HepG2 (cell line): Measurements from ENCODE around the gene LIN28B. TPM values are rescaled to one million over a fixed set of nuclear protein-coding genes. Genes with fewer than 3 reads are reported as not detected.

ENCODE experiments used
- ATF2 ChIP-seq: sonication (generic); formaldehyde crosslinking; IDR thresholded peaks from 2 replicates; pipeline ENCODE4 v1.4.0; 2020; ENCODE audit warnings: missing genetic modification reagents
- BATF2 ChIP-seq: sonication (generic); formaldehyde crosslinking; IDR thresholded peaks from 2 replicates; pipeline ENCODE4 v1.8.0; 2022; ENCODE audit warnings: mild to moderate bottlenecking, missing genetic modification reagents, moderate library complexity
- CERS6 ChIP-seq: sonication (generic); formaldehyde crosslinking; IDR thresholded peaks from 2 replicates; pipeline ENCODE4 v1.5.0; 2020; ENCODE audit warnings: missing genetic modification reagents
- GATAD2A ChIP-seq: IDR thresholded peaks from 2 replicates; pipeline ENCODE4 v1.6.1; 2016
- JUNB ChIP-seq: sonication (generic); formaldehyde crosslinking; IDR thresholded peaks from 2 replicates; pipeline ENCODE4 v1.8.0; 2022; ENCODE audit warnings: missing genetic modification reagents, mild to moderate bottlenecking, borderline replicate concordance
- POGK ChIP-seq: sonication (generic); formaldehyde crosslinking; conservative IDR thresholded peaks from 2 replicates; pipeline ENCODE4 v1.8.0; 2022; ENCODE audit warnings: mild to moderate bottlenecking, moderate library complexity, missing genetic modification reagents
- SETDB1 ChIP-seq: sonication (generic); formaldehyde crosslinking; IDR thresholded peaks from 2 replicates; pipeline ENCODE4 v1.5.1; 2020; ENCODE audit warnings: missing genetic modification reagents, mild to moderate bottlenecking, borderline replicate concordance
- SNAPC4 ChIP-seq: sonication (generic); formaldehyde crosslinking; IDR thresholded peaks from 2 replicates; pipeline ENCODE4 v1.4.0; 2020; ENCODE audit warnings: mild to moderate bottlenecking, missing genetic modification reagents
- ZC3H13 ChIP-seq: sonication (generic); formaldehyde crosslinking; IDR thresholded peaks from 2 replicates; pipeline ENCODE4 v1.8.1; 2023; ENCODE audit warnings: mild to moderate bottlenecking, missing genetic modification reagents, moderate library complexity
- ZNF180 ChIP-seq: sonication (generic); formaldehyde crosslinking; IDR thresholded peaks from 2 replicates; pipeline ENCODE4 v1.4.0; 2020; ENCODE audit warnings: low read depth, missing genetic modification reagents, borderline replicate concordance
- ZNF33A ChIP-seq: sonication (generic); formaldehyde crosslinking; IDR thresholded peaks from 2 replicates; pipeline ENCODE4 v1.5.1; 2020; ENCODE audit warnings: missing genetic modification reagents, mild to moderate bottlenecking, moderate library complexity, borderline replicate concordance
- ZNF574 ChIP-seq: sonication (generic); formaldehyde crosslinking; IDR thresholded peaks from 2 replicates; pipeline ENCODE4 v1.4.0; 2020; ENCODE audit warnings: missing genetic modification reagents
- polyA plus RNA-seq, 8 experiments: library from polyadenylated mRNA; depleted of rRNA in 3 of 8; stranded (reverse) in 7 of 8; unstranded in 1 of 8; fragments of >200 nt; fragmentation: Illumina TruSeq in 4 of 8; extraction: Trizol in 4 of 8; gene quantifications; 2 replicates each; pipeline versions ENCODE4 v1.2.1 to v1.2.3, GENCODE V29; 2011 to 2016; ENCODE audit warnings: low read depth in 4 of 8, missing spikeins in 1 of 8, mixed read lengths in 1 of 8; ENCODE audit not compliant: insufficient read depth in 1 of 8
- total RNA-seq, 5 experiments: library from RNA; depleted of rRNA; stranded (reverse); fragments of >200 nt; fragmentation: Illumina TruSeq; extraction: Trizol; gene quantifications; 2 replicates each; pipeline ENCODE4 v1.2.3, GENCODE V29; 2016; ENCODE audit warnings: low read depth in 1 of 5

The LIN28B gene
- total and polyA plus RNA-seq, 2 of the 13 experiments (the other 11 are each of a cell fraction or from before 2014, with no cell fraction given): 14.5 to 56.8 TPM

GRCh38 chr6:104955927-104956730, 778 bp upstream of the LIN28B start (continued):
- TF ChIP-seq SETDB1 (CRISPR knock-in tag) (no peak), ZNF574 (CRISPR knock-in tag) (0 out of 2 replicates have a peak, but pooled peaks have one; percentile 26), CERS6 (CRISPR knock-in tag) (no peak), ZNF180 (CRISPR knock-in tag) (no peak), SNAPC4 (CRISPR knock-in tag) (no peak), POGK (CRISPR knock-in tag) (no peak), BATF2 (no peak), JUNB (CRISPR knock-in tag) (no peak), ZC3H13 (CRISPR knock-in tag) (no peak), ZNF33A (no peak), ATF2 (no peak), GATAD2A (CRISPR knock-in tag) (peak; percentile 55)
